GM19043 (cell line): Measurements from ENCODE around the gene SMARCA4.

Experiments used
- ATAC-seq: cut with Tn5 transposase; IDR thresholded peaks from one replicate; pipeline ENCODE4 v1.9.1; 2021; ENCODE audit warnings: low read depth; ENCODE audit not compliant: unreplicated experiment

Gene SMARCA4

DNA sequence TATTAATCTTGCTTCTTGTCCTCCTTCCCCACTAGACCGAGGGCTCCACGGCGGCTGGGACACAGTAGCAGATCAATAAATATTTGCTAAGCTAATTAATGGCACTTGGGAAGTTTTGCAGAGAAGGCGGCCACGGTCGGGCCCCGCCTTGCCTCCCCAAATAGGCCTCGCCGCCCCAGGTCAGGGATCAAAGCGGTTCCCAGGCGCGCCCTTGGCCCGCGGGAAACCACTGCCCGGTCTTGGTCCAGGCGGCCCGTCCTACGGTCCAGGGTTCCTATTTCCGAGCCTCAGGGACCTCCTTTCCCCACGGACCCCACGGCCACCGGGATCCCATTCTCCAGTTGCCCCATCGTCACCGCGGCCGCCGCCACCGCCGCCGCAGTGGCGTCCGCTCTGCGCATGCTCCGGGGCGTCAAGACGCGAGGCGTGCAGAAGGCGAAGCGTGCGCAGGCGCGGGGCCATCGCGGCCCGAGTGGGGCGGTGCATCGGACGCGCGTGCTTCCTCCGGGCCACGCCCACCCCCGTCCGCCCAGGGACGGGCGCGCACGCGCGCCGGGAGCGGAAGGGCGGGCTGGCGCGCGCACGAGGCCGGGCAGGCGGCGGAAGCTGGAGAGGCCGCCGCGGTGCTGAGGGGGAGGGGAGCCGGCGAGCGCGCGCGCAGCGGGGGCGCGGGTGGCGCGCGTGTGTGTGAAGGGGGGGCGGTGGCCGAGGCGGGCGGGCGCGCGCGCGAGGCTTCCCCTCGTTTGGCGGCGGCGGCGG lies at the start of gene SMARCA4:
SMARCA4 (plus strand) TSS at position 717 of the 759 bp plus-strand sequence. CDS start 23,122 bp downstream, outside the sequence.
- ATAC-seq: peak; percentile 72

DNA sequence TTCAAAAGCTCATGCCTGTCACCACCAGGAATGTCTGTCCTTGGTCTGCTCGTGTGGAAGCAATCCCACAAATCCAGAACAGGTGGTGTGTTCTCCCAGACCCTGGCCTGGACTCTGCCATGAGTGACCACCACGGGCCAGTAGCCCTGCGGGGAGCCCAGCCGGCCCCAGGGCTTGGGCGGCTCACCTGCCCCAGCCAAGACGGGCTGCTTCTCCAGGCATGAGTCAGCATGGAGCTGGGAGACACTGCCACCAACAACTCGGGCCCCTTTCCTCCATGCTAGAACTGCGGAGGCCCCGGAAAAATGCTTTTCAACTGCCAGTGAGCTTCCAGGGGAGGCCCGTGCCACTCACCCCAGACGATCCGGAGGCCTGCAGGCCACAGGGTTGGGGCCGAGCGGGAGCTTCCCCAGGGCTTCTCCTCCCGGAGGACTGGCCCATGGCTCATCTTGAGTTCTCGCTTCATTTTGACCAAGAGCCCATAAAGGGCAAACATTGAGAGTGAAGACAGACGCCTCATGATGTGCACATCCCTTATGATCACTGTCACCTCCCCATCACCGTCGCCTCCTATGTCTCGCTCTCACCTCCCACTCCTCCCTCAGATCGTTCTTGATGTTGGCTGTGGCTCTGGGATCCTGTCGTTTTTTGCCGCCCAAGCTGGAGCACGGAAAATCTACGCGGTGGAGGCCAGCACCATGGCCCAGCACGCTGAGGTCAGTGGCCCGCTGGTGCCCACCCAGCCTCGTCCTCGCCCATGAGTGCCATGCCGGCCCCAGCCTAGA lies 49.1 kb upstream of the SMARCA4 start:
- no peak for ATAC-seq

DNA sequence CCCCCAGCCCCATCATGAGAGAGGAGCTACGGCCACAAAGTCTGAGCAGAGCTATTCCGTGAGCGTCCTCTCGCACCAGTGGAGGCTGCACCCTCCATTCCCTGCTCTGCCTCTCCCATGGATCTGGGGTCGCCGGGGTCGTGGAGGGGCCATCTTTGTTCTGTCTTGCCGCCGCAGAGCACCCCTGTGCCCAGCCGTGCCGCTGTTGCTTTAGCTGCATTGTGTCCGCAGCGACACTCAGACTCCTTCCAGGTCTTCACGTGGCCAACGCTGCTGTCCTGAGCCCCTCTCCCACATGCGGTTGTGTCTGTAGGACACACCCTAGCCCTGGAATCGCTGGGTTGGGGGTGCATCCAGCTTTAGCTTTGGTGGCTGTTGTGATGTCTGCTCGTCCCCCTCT lies 48.2 kb upstream of the SMARCA4 start:
- ATAC-seq: no peak

DNA sequence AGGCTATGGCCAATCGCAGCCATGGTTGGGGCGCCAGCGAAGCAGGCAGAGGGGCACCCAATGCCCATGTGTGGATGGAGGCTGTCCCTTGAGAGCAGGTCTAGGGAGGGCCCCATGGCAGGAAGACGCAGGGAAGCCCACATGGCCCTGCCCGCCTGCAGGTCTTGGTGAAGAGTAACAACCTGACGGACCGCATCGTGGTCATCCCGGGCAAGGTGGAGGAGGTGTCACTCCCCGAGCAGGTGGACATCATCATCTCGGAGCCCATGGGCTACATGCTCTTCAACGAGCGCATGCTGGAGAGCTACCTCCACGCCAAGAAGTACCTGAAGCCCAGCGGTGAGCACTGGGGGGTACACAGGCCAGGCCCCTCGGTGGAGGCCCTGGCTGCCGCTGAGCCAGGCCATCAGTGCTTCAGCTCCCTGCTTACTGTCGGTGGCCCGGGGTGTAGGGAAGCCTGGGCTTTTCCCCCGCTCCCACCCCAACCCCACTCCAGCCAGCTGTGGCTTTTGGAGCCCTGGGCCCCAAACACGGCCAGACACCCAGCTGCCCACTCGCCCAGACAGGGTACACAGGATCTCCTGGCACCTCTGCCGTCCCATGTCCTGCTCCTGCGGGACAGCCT lies 47.0 kb upstream of the SMARCA4 start:
- no peak for ATAC-seq

DNA sequence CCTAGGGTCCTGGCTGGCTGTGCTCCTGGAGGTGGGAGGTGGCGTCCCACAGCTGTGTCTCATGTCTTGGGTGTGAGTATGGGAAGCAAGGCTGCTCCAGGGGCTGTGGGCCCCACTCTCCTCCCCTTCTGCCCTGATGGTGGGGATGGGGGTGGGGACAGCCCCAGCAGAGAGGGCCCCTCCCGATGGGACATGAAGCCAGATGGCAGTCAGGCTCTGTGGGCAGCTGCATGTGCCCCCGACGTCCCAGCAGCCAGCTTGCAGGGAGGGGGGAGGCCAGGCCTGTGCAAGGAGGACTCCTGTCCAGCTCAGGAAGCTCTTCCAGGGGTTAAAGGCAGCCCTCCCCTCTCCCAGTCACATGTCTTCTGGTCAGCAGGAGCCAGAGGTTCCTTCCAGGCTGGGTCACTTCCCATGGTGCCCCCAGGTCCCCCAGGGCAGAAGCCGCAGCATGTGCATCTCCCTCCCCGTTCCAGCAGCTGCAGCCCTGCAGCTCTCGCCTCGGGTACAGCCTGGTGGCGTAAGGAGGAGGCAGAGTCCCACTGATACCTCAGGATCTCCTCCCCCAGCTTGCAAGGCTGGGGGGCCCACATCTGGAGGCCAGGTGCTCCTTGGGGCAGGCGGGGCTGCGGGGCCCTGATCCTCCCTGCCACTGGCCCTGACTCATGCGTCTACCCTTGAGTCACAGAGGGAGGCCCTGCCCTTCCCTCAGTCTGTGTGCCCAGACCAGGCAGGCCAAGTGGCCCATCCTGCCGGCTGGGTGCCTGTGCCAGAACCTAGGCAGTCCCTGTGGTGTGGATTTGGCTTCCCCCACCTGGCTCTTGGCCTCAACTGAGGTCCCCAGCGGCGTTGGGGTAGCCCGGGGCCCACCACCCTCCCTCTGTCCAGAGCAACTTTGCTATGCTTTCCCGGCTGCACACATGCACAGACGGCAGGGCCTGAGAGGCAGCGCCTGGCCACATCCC lies 45.4 kb upstream of the SMARCA4 start:
- ATAC-seq: no peak

DNA sequence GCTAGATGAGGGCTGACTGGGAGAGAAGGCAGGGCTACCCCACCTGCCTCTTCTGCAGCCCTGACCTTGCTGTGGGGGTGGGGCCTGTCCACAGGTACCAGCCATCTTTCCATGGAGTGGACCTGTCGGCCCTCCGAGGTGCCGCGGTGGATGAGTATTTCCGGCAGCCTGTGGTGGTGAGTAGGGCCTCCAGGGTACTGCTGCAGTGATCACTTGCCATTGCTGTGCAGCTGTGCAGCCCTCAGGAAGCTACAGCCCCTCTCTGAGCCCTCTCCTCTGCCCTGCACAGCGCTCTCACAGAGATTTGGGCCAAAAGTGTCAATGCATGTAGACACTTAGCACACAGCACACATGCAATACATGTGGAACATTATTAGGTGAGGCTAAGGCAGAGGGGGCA lies 44.2 kb upstream of the SMARCA4 start:
- no peak for ATAC-seq

DNA sequence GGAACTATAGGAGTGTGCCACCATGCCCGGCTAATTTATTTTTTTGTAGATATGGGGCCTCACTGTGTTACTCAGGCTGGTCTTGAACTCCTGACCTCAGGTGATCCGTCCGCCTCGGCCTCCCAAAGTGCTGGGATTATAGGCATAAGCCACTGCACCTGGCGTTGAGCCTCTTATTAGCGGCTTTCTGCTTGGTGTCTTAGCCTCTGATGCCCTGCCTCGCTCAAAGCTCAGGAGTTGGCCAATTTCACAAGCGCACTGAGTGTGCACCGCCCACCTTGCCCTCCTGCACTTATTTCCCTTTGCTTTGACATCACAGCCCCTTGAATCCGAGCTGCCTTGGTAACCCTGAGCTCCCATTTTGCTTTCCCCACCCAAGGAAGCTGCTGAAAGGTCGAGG lies 42.5 kb upstream of the SMARCA4 start:
- no peak for ATAC-seq

DNA sequence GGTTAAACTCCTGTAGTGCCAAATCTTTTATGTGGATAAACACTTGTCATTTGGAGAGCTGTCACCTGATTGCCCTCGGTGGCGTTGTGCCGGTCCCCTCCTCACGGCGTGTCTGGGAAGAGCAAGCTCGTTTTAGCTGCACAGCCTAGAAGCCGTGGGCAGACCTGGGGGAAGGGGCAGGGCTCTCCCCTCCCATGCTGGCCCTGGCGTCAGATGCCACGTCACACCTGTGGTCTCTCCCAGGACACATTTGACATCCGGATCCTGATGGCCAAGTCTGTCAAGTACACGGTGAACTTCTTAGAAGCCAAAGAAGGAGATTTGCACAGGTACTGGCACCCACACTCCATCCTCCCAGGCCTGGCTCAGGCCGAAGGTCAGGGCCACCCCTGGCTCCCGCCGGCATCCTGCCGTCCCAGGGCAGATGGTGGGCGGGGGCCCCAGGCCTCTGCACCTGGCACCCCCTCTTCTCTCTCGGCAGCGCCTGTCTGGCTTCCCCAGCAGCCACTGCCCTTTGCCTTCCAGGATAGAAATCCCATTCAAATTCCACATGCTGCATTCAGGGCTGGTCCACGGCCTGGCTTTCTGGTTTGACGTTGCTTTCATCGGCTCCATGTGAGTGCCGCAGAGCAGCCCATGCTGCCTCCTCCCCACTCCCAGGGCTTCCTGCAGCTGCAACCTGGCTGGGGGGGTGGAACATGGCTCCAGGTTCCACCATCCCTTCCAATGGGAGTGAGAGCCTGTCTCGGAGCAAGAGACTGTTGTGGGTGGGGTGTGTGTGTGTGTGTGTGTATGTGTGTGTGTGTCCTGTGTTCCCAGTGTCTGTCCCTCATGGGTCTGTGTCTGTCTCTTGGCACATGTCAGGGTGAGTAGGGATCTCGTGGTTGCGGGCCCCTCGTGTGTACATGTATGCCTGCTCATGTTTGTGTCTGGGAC lies 41.2 kb upstream of the SMARCA4 start:
- ATAC-seq: no peak

DNA sequence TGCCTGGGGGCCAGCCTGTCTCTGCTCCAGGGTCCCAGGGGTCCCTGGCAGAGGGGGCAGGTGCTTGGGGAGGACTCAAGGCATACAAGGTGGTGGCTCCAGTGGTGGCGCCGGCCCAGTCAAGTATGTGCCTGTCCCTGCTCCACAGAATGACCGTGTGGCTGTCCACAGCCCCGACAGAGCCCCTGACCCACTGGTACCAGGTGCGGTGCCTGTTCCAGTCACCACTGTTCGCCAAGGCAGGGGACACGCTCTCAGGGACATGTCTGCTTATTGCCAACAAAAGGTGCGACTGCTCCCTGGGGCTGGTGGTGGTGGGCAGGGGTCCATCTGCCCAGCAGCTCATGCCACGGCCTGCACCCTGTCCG lies 40.6 kb upstream of the SMARCA4 start:
- no peak for ATAC-seq

DNA sequence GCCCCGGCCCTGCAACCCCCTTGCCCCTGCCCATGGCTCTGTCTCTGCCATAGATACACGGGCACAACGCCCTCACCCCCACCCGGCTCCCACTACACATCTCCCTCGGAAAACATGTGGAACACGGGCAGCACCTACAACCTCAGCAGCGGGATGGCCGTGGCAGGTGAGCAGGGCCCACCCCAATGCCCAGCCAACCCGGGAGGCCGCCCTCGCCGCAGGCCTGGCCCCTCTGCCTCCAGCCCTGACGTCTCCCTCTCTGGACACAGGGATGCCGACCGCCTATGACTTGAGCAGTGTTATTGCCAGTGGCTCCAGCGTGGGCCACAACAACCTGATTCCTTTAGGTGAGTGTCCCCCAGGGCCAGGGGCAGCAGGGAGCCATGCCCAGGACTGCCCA lies 40.0 kb upstream of the SMARCA4 start:
- ATAC-seq: no peak

DNA sequence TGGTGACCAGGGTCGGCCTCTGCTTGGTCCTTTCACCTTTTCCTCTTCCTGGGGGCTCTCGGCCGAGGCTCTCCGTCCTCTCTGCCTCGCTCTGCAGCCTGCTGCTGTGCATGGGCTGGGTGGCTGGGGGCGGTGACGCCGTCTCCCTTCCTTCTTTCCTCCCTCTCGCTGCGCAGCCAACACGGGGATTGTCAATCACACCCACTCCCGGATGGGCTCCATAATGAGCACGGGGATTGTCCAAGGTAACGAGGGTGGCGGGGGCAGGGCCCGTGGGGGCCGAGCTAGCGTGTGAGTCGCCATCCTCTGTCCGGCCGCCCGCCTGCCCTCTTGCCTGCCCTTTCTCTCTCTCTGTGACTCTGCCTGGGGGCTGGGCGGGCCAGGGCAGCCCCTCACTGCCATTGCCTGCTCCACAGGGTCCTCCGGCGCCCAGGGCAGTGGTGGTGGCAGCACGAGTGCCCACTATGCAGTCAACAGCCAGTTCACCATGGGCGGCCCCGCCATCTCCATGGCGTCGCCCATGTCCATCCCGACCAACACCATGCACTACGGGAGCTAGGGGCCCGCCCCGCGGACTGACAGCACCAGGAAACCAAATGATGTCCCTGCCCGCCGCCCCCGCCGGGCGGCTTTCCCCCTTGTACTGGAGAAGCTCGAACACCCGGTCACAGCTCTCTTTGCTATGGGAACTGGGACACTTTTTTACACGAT lies 39.5 kb upstream of the SMARCA4 start:
- no peak for ATAC-seq

DNA sequence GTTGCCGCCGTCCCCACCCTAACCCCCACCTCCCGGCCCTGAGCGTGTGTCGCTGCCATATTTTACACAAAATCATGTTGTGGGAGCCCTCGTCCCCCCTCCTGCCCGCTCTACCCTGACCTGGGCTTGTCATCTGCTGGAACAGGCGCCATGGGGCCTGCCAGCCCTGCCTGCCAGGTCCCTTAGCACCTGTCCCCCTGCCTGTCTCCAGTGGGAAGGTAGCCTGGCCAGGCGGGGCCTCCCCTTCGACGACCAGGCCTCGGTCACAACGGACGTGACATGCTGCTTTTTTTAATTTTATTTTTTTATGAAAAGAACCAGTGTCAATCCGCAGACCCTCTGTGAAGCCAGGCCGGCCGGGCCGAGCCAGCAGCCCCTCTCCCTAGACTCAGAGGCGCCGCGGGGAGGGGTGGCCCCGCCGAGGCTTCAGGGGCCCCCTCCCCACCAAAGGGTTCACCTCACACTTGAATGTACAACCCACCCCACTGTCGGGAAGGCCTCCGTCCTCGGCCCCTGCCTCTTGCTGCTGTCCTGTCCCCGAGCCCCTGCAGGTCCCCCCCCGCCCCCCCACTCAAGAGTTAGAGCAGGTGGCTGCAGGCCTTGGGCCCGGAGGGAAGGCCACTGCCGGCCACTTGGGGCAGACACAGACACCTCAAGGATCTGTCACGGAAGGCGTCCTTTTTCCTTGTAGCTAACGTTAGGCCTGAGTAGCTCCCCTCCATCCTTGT lies 38.8 kb upstream of the SMARCA4 start:
- no peak for ATAC-seq

DNA sequence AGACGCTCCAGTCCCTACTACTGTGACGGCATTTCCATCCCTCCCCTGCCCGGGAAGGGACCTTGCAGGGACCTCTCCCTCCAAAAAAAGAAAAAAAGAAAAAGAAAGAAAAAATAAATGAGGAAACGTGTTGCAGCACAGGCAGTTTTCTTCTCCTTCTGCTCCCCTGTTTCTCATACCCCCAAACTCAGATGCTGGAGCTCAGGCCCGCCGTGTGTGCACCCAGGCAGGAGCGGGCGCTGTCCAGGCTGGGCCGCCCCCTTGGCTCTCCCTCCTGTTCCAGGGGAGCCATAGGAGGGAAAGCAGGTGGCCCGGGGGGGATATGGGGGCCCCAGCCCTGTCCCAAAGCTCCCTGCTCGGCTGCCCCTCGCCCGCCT lies 38.2 kb upstream of the SMARCA4 start:
- no peak for ATAC-seq

DNA sequence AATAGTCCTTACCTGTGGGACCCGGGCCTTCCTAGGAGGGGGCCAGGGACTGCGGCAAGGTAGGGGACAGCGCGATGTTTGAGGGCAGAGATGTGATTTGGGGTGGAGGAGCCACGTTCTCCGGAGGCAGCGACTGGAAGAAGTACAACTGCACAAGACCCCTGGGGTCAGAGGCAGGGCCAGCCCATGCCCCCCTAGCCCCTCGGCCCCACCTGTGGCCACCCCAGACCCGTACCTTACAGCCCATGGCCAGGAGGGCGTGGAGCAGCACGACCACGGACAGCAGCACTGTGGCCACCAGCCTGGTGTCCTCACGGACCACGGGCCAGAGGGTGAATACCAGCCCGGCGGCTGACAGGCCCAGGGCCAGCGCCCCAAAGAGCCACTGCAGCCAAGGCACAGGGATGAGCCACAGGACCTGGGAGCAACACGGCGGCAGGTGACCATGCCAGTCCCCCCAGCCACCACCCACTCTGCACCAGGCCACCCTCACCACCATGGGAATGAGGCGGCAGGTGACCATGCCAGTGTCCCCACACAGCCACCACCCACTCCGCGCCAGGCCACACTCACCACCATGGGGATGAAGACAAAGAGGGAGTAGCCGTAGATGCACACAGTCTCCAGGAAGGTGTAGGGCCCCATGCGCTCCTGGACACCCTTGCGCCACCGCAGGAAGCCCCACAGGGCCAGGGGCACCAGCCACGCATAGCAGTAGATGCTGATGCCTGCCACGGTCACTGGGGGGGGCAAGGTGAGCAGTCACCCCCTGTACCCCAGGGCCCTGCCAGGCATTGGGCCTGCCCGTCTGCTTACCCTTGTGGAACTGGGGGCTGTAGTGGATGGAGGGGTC lies 37.3 kb upstream of the SMARCA4 start:
- ATAC-seq: no peak

DNA sequence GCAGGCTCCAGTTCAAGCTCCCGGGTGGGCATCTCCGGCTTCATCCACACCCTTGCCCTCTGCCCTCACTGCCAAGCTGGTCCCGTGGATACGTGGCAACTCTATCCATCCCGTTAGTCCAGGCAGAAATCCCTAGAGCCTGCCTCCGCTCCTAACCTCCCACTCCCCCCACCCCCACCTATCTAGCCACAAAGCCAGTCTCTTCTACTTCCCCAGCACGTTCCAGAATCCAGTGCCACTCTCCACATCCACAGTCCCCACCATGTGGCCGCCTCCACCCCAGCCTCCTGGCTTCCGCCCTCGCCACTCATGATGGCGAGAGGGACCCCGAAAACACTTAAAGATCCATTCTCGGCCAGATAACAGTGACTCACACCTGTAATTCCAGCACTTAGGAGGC lies 36.2 kb upstream of the SMARCA4 start:
- ATAC-seq: no peak

DNA sequence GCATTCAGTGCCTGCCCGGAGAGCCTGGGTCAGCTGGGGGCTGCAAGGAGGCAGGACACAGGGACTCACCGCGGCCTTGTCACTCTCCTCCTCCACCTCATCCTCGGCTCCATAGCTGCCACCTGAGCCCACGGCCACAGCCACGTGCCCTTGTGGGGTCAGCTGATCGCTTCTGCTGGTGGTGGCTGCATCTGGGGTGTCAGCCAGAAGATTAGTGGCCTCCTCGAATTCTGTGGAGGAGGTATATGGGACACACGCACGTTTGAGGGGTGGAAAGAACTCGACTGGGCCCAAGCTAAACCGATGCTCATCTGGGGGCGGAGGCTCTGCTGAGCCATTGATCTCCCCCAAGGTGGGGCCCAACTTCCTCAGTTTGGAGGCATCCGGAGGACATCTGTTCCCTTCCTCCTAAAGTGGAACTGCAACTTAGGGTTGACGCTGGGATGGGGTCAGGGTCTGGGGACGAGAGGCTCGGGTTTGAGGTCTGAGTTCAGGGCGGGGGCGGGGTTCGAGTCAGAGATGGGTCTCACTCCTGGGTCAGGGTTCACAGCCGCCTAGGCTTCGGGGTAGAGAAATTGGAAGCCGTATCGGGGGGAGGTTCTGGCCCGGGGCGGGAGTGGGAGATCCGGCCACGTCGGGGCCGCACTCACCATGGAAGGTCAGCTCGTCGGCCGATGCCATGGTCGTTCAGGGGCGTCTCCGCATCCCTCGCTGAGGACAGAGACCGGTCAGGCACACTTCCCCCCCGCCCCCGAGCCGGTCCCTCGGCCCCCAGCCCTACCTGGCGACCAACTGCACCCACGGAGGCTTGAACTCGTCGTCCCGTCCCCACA lies 32.9 kb upstream of the SMARCA4 start:
- no peak for ATAC-seq
